GM21576 (cell line): Measurements from ENCODE around the gene COBLL1.

ENCODE experiments used
- ATAC-seq: cut with Tn5 transposase; IDR thresholded peaks from one replicate; pipeline ENCODE4 v1.9.1; 2021; ENCODE audit warnings: mild to moderate bottlenecking, moderate library complexity; ENCODE audit not compliant: unreplicated experiment

The COBLL1 gene

DNA sequence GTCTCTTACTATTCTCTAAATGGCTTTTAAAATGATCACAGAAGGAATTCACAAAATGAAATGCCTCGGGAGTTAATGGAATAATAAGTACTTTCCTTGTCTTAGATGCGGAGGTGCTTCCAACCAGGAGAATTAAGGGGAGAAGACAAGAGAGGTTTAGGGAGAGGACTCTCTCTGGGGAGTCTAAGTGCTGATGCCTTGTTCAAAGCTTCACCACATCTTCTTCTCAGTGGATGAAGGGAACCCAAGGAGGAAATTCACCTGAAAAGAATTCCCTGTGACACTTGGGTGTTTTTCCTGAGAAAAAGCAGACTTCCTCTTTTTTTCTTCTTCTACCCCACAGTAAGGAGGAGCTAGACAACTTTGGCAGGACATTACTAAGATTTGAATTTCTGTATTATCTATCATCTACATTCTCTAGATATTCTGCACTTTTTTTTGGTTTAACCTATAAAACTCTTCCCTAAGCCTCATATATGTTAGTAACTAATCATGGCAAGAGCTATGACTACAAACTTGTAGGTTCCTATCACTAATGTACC lies 150.2 kb downstream of the COBLL1 start:
- ATAC-seq, result no peak

DNA sequence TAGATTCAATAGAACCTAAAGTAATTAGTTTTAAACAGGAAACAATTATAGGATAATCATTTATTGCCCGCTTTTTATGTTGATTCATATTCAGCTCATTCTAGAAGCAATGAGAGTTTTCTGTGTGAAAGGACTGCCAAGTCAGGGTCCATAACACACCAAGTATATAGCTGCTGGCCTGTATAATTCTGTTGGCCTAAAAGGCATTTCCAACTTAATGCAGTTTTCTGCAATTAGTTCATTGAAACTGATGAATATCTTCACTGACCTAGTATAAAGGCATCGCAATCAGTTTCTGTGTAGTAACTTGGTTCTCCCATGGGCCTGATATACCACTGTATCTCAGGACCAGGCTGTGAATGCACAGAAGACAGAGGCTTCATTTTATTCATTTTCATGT lies 151.3 kb downstream of the COBLL1 start:
- ATAC-seq, result no peak

DNA sequence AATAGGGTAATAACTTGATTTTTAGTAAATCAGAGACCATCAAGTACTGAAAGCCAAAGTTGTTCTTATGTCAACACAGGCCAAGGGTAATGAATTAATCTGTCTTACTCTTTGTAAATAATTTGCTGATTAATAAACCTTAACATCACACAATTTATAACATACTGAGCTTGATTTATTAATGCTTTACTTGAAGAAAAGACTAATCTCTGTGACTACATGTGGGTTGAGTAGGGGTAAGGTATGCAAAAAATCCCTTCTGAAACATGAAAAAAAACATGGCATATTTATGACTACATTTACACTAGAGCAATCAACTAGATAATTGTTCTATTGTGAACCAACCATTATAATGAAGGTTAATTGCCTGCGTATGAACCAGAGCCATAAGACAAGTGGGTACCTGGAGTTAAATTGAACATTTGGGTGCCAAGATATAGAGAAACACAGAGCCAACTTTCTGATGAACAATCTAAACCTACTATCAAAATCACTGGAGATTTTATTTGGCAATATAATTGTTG lies 152.7 kb downstream of the COBLL1 start:
- no peak for ATAC-seq

GRCh38 chr2:164681009-164681408 lies 160.6 kb downstream of the COBLL1 start:
- ATAC-seq, result no peak

- no peak for ATAC-seq
Measured at GRCh38 chr2:164678631-164679149, 162.9 kb downstream of the COBLL1 start.

DNA sequence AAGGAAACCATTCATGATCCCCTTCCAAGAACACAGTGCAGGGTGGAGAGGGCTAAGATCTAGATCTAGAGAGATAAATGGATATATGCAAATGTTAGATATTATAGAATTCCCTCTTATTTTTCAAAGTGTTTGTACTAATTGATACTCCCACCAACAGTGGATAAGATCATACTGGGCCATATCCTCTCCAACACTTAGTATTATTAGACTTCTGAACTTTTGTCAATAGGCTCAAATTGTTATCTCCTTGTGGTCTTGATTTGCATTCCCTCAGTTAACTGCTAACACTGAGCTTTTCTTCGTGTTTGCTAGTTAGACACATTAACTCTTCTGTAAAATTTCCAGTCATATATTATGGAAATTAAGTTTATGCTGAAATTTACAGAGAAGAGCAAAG lies 163.9 kb downstream of the COBLL1 start:
- ATAC-seq, result no peak

DNA sequence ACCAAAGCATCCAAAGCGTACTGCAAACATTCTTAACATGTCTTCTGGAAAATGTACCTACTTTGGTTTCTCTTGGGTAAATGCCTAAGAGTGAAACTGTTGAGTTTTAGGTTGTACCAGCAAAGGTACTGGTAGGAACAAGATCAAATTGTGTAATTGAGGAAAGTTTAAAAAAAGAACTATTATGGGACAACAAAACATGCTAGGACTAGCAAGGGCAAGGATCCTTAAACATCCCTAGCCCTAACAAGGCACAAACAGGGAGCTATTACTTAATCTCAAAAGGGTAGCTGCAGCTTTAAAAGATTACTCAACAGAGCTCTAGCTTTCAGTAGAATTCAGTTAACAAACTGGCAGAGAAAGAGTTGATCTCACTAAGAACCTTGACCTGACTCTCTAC lies 164.4 kb downstream of the COBLL1 start:
- ATAC-seq, result no peak

GRCh38 chr2:164675687-164676086 lies 165.9 kb downstream of the COBLL1 start:
- no peak for ATAC-seq

DNA sequence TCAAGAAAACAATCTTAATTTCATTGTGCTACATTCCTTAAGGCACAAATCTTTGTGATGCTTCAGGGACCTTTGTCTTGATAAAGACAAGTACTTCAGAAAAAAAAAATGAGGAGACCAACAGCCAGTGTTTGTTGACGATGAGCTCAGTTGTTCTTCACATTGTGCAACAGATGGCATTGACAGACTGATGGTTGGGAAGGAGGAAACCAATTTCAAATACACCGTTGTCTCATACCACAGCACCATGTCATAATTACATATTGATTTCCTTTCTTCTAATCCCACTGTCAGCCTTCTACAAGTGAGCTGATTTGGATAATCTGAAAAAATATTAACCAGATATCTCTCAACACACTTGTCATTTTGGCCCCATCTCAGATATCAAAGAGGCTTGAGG lies 166.6 kb downstream of the COBLL1 start:
- no peak for ATAC-seq

DNA sequence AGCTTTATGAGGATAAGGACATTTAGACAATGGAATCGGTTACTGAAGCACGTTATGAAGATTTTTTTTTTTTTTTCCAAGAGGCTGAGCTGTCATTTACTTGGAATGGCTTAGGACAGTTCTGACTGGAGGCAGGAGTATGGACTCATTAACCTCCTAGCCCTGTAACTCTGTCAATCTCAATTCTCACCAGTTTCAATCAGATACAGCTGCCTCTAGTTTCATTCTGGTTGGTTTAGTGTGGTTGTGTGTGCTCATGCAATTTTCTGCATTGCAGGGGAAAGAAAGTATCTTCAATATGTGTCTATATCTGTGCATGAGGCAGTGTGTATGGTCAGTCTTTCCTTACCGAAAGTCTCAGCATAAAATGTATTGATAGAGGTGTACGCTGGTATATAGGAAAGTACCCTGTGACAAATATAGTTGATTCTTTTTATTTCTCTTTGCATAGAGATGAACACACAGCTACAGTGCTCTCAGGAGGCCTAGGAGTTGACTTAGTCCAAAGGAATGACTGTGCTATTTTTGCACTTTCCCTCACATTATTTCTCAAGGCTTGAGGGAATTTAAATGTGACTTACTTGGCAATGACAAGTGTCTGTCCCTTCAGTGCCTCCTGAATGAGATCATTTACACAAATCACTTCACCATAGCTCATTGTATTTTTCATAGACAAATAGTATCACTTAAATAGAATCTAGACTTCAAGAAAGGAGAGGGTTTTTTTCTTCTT lies 169.8 kb downstream of the COBLL1 start:
- no peak for ATAC-seq

- no peak for ATAC-seq
Measured at GRCh38 chr2:164669291-164669690, 172.3 kb downstream of the COBLL1 start.

DNA sequence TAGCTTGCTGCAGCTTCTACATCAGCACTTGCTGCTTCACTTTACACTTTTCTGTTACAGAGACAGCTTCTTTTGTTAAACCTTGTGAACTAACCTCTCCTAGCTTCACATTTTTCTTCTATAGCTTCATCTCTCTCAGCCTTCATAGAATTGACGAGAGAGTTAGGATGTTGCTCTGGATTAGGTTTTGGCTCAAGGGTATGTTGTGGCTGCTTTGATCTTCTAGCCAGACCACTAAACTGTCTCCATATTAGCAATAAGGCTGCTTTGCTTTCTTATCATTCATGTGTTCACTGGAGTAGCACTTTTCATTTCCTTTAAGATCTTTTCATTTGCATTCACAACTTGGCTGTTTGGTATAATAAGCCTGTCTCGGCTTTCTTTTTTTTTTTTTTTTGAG lies 174.1 kb downstream of the COBLL1 start:
- no peak for ATAC-seq

DNA sequence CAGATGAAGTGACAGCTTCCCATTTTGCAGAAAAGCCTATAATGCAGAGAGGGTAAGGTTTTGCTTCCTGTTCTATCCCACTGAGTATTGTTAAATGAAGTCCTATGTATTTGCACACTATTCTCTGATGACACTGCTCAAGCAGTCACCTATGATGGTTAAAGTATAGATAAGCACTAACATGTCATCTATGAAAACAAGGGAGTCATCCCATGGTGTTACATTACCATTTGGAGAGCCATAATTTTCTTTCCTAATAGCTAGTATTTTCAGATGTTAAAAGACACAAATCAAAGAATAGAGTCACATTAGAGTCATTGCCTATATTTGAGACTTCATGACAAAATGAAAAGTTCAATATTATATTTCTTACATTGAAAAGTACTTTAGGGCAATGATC lies 177.6 kb downstream of the COBLL1 start:
- ATAC-seq, result no peak

GRCh38 chr2:164662868-164663631 lies 178.6 kb downstream of the COBLL1 start:
- no peak for ATAC-seq

DNA sequence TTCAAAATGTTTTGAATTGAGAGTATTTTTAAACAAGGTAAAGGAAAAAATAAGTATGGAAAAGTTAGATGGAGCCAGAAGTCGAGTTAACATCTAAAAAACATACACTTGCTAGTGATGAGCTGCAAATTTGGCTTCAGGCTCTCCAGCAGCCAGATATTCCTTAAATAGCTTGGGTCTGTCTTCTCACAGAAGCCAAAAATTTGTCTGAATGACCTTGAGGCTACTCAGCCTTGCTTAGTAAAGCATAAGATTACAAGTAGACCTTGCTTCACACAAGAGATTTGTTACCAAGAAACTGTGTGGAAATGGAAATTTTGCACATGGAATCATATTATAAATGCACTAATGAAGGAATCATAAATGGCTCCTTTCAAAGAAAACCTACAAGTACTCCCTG lies 179.6 kb downstream of the COBLL1 start:
- no peak for ATAC-seq

GRCh38 chr2:164661349-164661748 lies 180.3 kb downstream of the COBLL1 start:
- no peak for ATAC-seq

DNA sequence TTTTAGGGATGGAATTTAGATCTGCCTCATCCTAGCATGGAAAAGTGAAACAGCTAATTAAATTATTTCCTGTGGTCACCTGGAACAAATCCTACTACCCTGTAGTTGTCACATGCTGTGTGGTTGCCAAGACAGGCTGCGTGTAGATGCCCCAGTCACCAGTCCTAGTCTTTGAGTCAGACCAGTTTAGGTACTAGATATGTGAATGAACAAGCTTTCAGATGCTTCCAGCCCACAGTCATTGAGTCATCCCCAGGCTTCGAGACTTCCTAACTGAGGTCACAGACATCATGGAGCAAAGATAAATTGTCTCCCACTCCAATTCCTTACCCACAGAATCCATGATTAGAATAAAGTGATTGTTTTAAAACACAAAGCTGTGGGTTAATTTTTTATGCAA lies 184.5 kb downstream of the COBLL1 start:
- no peak for ATAC-seq

- ATAC-seq, result no peak
Measured at GRCh38 chr2:164655750-164656149, 185.9 kb downstream of the COBLL1 start.

DNA sequence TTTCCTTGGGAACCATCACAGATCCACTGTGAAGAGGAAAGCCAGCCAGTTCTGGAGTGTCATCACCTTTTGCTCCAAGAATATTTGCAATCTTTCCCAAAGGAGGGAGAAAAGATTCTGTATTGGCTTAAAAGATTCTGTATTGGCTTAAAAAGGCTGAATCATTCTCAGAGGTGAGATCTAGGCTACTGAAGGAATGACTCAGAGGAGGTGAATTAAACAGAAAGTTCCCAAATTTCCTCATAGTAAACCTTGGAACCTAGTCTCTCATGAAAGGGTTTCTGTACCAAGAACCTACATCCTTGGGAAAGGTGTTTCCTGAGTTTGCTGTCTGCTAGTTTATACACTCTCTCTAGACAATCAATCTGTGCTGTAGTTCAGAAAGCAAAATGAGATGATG lies 186.3 kb downstream of the COBLL1 start:
- no peak for ATAC-seq

- ATAC-seq, result no peak
Measured at GRCh38 chr2:164651361-164651760, 190.3 kb downstream of the COBLL1 start.

GRCh38 chr2:164644036-164644700 lies 197.5 kb downstream of the COBLL1 start:
- no peak for ATAC-seq
